OCI-LY1 (cell line): ENCODE data around the gene ARHGAP11B.
A peak's percentile ranks its signal among the peaks of the same experiment; 100 is the strongest.
"Not testable (repeated sequence)": the region's sequence is repeated elsewhere in the genome, so short reads cannot be mapped to it uniquely, and the experiment has no call there.

ENCODE experiments used
- H2AFZ ChIP-seq: fragments of 200-600 bp; sonication (generic), shearing (Covaris generic); 2 replicates; pipeline ENCODE4 v1.6.0; 2014; ENCODE audit warnings: antibody characterized with exemption, mild to moderate bottlenecking, low read length
- H3F3A ChIP-seq: fragments of 200-600 bp; sonication (generic), shearing (Covaris generic); 2 replicates; pipeline ENCODE4 v1.6.0; 2014; ENCODE audit warnings: mild to moderate bottlenecking, antibody characterized with exemption, low read length, moderate library complexity; ENCODE audit not compliant: insufficient read depth
- H3K27ac ChIP-seq: fragments of 200-600 bp; sonication (generic); 2 replicates; pipeline ENCODE4 v1.5.1; 2014; ENCODE audit warnings: low read length, mixed run types, mild to moderate bottlenecking, low read depth; ENCODE audit not compliant: poor library complexity, severe bottlenecking
- H3K27me3 ChIP-seq: fragments of 200-600 bp; sonication (generic); 2 replicates; pipeline ENCODE4 v1.6.0; 2014; ENCODE audit warnings: antibody characterized with exemption, mild to moderate bottlenecking, low read length, moderate library complexity; ENCODE audit not compliant: insufficient read depth
- H3K36me3 ChIP-seq: fragments of 200-600 bp; sonication (generic); 2 replicates; pipeline ENCODE4 v1.6.1; 2014; ENCODE audit warnings: mild to moderate bottlenecking, antibody characterized with exemption, low read length, moderate library complexity, mixed read lengths; ENCODE audit not compliant: insufficient read depth
- H3K4me1 ChIP-seq: fragments of 200-600 bp; sonication (generic); 2 replicates; pipeline ENCODE4 v1.5.1; 2014; ENCODE audit warnings: mild to moderate bottlenecking, low read length, moderate library complexity; ENCODE audit not compliant: insufficient read depth, severe bottlenecking
- H3K4me2 ChIP-seq: fragments of 200-600 bp; sonication (generic), shearing (Covaris generic); 2 replicates; pipeline ENCODE4 v1.6.1; 2014; ENCODE audit warnings: low read length
- H3K4me3 ChIP-seq: fragments of 200-600 bp; sonication (generic); 2 replicates; pipeline ENCODE4 v1.5.1; 2014; ENCODE audit warnings: low read length, low read depth, mild to moderate bottlenecking, mixed read lengths; ENCODE audit not compliant: poor library complexity, severe bottlenecking
- H3K79me2 ChIP-seq: fragments of 200-600 bp; shearing (Covaris generic); 2 replicates; pipeline ENCODE4 v1.6.1; 2016; ENCODE audit warnings: mixed run types, low read length, mixed read lengths; ENCODE audit not compliant: insufficient read depth
- H3K9ac ChIP-seq: fragments of 200-600 bp; sonication (generic), shearing (Covaris generic); 2 replicates; pipeline ENCODE4 v1.6.1; 2014; ENCODE audit warnings: mild to moderate bottlenecking, low read length, mixed read lengths
- H3K9me2 ChIP-seq: fragments of 200-600 bp; sonication (generic), shearing (Covaris generic); 2 replicates; pipeline ENCODE4 v1.6.1; 2014; ENCODE audit warnings: low read depth, mild to moderate bottlenecking, low read length, mixed read lengths
- H3K9me3 ChIP-seq: fragments of 200-600 bp; shearing (Covaris generic); 2 replicates; pipeline ENCODE4 v1.6.1; 2014; ENCODE audit warnings: low read length, mixed read lengths
- H4K20me1 ChIP-seq: fragments of 200-600 bp; sonication (generic), shearing (Covaris generic); 2 replicates; pipeline ENCODE4 v1.6.0; 2016; ENCODE audit warnings: mild to moderate bottlenecking, low read length; ENCODE audit not compliant: insufficient read depth
- EZH2 ChIP-seq: fragments of 200-600 bp; sonication (generic), shearing (Covaris generic); IDR thresholded peaks from 2 replicates; pipeline ENCODE4 v1.8.0; 2017; ENCODE audit warnings: borderline replicate concordance, mixed run types, mild to moderate bottlenecking, antibody characterized with exemption, low read length, moderate library complexity, mixed read lengths
- TF ChIP-seq, protein P1 (sequence below): fragments of 200-600 bp; sonication (generic), shearing (Covaris generic); IDR thresholded peaks from 2 replicates; pipeline ENCODE4 v1.5.1; 2017; ENCODE audit warnings: mild to moderate bottlenecking, antibody characterized with exemption, low read length, moderate library complexity, mixed read lengths

ARHGAP11B gene

DNA sequence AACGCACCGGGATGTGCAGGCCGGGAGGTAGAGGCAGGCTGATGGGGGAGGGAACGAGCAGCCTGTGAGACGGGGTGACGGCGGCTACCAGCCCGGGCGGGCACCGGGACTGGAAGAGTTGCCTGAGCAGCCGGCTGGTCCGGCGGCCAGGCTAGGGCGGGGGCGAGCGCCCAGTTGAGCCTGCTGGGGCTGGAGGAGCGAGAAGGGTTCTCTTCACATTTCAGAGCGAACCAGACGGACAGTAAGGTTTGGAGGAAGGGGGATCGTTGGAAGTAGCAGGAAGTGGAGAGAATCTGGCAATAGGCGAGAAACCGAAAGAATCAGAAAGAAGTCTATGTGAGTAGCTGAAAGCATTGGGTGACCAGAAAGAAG is 252 bp downstream of the ARHGAP11B start:
- H4K20me1 ChIP-seq, H3K9me2 ChIP-seq, H3K9me3 ChIP-seq, H3F3A ChIP-seq, H3K27me3 ChIP-seq, H2AFZ ChIP-seq: not testable (repeated sequence)
- Histone ChIP-seq H3K79me2 (peaks cover 42% of the 10 kb centered on the region), H3K27ac (peak overlapping the region; percentile 90), H3K4me3 (peak overlapping the region; percentile 93), H3K4me1 (peaks cover 20% of the 10 kb centered on the region), H3K9ac (peak overlapping the region; percentile 98), H3K36me3 (peaks cover 12% of the 10 kb centered on the region), H3K4me2 (peak overlapping the region; percentile 82)

DNA sequence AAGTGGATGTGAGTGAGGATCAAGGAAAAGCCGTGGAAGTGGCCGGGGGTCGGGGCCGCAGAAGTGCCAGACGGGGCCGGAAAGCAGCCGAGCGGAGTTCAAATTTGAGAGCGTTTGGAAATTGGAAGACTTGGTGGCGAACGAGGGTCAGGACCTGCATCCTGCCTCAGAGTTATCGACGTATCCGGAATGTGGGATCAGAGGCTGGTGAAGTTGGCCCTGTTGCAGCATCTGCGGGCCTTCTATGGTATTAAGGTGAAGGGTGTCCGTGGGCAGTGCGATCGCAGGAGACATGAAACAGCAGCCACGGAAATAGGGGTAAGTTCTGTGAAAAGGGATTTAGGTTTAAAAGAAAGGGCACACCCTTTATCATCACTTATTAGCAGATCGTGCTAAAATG is 704 bp downstream of the ARHGAP11B start:
- H3K36me3 ChIP-seq = peaks cover 15% of the 10 kb centered on the region
- not testable (repeated sequence) for H2AFZ ChIP-seq, H3K9me2 ChIP-seq, H3F3A ChIP-seq, H4K20me1 ChIP-seq, H3K27me3 ChIP-seq, H3K9me3 ChIP-seq
- peak overlapping the region; percentile 98 for H3K9ac ChIP-seq
- peak overlapping the region; percentile 82 for H3K4me2 ChIP-seq
- H3K4me1 ChIP-seq = peaks cover 20% of the 10 kb centered on the region
- peaks cover 42% of the 10 kb centered on the region for H3K79me2 ChIP-seq
- H3K4me3 ChIP-seq = peak overlapping the region; percentile 93
- peak overlapping the region; percentile 90 for H3K27ac ChIP-seq

DNA sequence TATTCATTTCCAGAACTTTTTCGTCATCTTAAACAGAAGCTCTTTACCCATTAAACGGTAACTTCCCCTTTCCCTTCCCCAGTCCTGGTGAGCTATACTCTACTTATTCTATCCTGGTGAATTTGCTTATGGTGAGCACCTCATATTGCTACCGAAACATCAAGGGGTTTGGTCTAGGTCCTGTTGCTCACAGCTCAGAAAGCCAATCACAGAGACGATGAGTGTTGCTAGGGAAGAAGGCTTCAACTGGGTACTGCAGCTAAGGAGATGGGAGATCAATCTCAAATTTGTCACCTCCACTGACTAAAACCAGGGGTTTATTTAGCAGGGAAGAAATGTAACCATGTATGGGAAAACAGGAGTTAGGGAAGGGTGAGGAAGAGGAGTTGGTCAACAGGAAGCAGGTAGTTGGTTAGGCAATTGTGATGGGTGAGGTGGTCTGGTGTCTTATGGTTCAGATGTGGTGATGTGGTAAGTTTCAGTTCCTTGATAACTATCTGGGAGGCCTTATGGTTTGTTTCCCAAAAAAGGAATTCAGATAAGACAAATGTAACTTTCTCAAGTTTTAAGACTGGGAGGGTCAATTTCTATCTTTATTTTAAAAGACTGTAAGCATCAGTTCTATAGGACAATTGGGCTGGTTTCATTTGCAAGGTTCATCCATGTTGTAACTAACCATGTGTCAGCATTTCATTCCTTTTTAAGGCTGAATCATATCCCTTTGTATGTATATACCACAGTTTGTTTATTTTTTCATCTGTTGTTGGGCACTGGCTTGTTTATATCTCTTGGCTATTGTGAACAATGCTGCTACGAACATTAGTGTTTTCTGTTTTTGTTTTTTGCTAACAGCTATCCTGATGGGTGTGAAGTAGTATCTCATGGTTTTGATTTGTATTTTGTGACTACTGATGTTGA is 24.3 kb downstream of the ARHGAP11B start:
- Histone ChIP-seq H3F3A (no peaks in the 10 kb centered on the region), H4K20me1 (no peaks in the 10 kb centered on the region), H2AFZ (no peak overlapping the region), H3K9me2 (no peaks in the 10 kb centered on the region), H3K4me1 (no peaks in the 10 kb centered on the region), H3K27ac (peak overlapping the region; percentile 32), H3K4me3 (no peak overlapping the region), H3K9me3 (no peaks in the 10 kb centered on the region), H3K27me3 (no peaks in the 10 kb centered on the region), H3K9ac (no peak overlapping the region), H3K79me2 (0 out of 2 replicates have a peak, but pooled peaks cover 3% of the 10 kb centered on the region), H3K4me2 (no peak overlapping the region; the same call in 1 of the 2 replicates), H3K36me3 (peaks cover 63% of the 10 kb centered on the region)
- no peak for TF ChIP-seq EZH2
- TF ChIP-seq, protein P1, sequence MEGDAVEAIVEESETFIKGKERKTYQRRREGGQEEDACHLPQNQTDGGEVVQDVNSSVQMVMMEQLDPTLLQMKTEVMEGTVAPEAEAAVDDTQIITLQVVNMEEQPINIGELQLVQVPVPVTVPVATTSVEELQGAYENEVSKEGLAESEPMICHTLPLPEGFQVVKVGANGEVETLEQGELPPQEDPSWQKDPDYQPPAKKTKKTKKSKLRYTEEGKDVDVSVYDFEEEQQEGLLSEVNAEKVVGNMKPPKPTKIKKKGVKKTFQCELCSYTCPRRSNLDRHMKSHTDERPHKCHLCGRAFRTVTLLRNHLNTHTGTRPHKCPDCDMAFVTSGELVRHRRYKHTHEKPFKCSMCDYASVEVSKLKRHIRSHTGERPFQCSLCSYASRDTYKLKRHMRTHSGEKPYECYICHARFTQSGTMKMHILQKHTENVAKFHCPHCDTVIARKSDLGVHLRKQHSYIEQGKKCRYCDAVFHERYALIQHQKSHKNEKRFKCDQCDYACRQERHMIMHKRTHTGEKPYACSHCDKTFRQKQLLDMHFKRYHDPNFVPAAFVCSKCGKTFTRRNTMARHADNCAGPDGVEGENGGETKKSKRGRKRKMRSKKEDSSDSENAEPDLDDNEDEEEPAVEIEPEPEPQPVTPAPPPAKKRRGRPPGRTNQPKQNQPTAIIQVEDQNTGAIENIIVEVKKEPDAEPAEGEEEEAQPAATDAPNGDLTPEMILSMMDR = no peak

DNA sequence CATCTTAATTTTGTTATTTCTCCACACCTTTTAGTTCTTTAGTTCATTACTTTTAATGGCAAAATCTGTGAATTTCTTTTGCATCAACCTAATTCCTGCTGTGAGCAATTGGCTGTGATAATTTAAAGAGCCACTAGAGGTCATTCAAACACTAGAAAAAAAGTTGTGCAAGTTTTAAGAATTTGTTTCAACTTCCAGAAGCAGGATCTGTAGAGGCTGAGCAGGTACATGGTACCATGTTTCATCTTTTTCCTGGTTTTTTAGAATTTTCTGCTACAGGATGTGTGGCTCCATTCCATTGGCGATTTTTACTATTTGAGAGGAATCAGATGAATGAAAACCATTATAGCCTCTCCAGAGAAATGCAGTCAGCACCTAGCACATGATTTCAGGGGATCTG is 35.2 kb downstream of the ARHGAP11B start:
- H4K20me1 ChIP-seq, H3K79me2 ChIP-seq, H3K9me2 ChIP-seq, H3K27ac ChIP-seq, H3K27me3 ChIP-seq, H3K9ac ChIP-seq, H3K9me3 ChIP-seq, H3K4me1 ChIP-seq, H3K4me3 ChIP-seq, H3F3A ChIP-seq, H2AFZ ChIP-seq, H3K4me2 ChIP-seq: not testable (repeated sequence)
- H3K36me3 ChIP-seq = peaks cover 61% of the 10 kb centered on the region
- TF ChIP-seq, protein P1 = peak; percentile 43; the same call in 1 of the 2 replicates

DNA sequence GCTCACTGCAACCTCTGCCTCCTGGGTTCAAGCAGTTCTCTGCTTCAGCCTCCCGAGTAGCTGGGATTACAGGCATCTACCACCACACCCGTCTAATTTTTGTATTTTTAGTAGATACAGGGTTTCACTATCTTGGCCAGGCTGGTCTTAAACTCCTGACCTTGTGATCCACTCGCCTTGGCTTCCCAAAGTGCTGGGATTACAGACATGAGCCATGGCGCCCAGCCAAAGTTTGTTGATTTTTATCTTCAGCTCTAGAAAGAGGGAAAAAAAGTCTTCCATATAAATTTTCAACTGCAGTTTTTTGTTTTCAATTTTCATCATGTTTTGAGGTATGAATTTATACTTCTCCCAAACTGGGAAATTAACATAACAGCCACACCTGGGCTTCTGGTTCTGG is 43.7 kb downstream of the ARHGAP11B start:
- H3K36me3 ChIP-seq = peaks cover 75% of the 10 kb centered on the region
- H3K4me1 ChIP-seq, H3K27me3 ChIP-seq, H4K20me1 ChIP-seq, H3K79me2 ChIP-seq, H3K9me2 ChIP-seq, H3K9me3 ChIP-seq, H3K27ac ChIP-seq, H3K4me3 ChIP-seq, H3K4me2 ChIP-seq, H2AFZ ChIP-seq, H3F3A ChIP-seq, H3K9ac ChIP-seq: not testable (repeated sequence)
